H1 (cell line): Measurements from ENCODE around the gene TMEM161B. TPM values are rescaled to one million over a fixed set of nuclear protein-coding genes. Genes with fewer than 3 reads are reported as not detected.

Experiments used
- CTCF ChIA-PET: fragments of 300-600 bp; sonication (Branson Sonifier 250); formaldehyde crosslinking; loops from one replicate; lab custom pipeline; 2021; ENCODE audit not compliant: partially characterized antibody; lab: Charles Lee
- POLR2A ChIA-PET: fragments of 300-600 bp; sonication (Branson Sonifier 250); formaldehyde crosslinking; loops from one replicate; lab custom pipeline; 2021; ENCODE audit warnings: inconsistent platforms; ENCODE audit not compliant: partially characterized antibody; lab: Charles Lee
- DNase-seq, 2 experiments: peaks; one replicate each; pipeline versions ENCODE4 v3.0.0 to v3.0.0-alpha.2; 2010 to 2022; ENCODE audit warnings: low spot score in 2 of 2, low read depth in 1 of 2, mixed read lengths in 1 of 2
- FAIRE-seq: peaks from 2 replicates; lab custom pipeline; 2011; peaks lifted over from hg19 to GRCh38; lab: Jason Lieb, UNC
- H2AFZ ChIP-seq: 2 replicates; pipeline ENCODE4 v1.8.1; 2012; ENCODE audit warnings: low read length, inconsistent platforms
- H2AK5ac ChIP-seq: 2 replicates; pipeline ENCODE4 v1.6.1; 2013; ENCODE audit warnings: low read depth, low read length
- H2BK120ac ChIP-seq: replicated peaks from 2 replicates; pipeline ENCODE3; 2013; ENCODE audit warnings: low read depth, low read length, inconsistent platforms
- H2BK12ac ChIP-seq: 2 replicates; pipeline ENCODE4 v1.6.1; 2013; ENCODE audit warnings: low read depth, low read length
- H2BK15ac ChIP-seq: 2 replicates; pipeline ENCODE4 v1.6.1; 2013; ENCODE audit warnings: low read length
- H2BK20ac ChIP-seq: 2 replicates; pipeline ENCODE4 v1.6.1; 2013; ENCODE audit warnings: low read length
- H2BK5ac ChIP-seq: 2 replicates; pipeline ENCODE4 v1.6.1; 2013; ENCODE audit warnings: low read depth, low read length
- H3K14ac ChIP-seq: 2 replicates; pipeline ENCODE4 v1.6.1; 2013; ENCODE audit warnings: inconsistent platforms; ENCODE audit not compliant: insufficient read length
- H3K18ac ChIP-seq: 2 replicates; pipeline ENCODE4 v1.6.1; 2013; ENCODE audit warnings: low read length; ENCODE audit errors: extremely low read depth
- H3K23ac ChIP-seq: 2 replicates; pipeline ENCODE4 v1.6.1; 2013; ENCODE audit warnings: inconsistent platforms; ENCODE audit not compliant: insufficient read length
- H3K23me2 ChIP-seq: 2 replicates; pipeline ENCODE4 v1.6.1; 2013; ENCODE audit warnings: low read depth, low read length
- H3K27ac ChIP-seq: 2 replicates; pipeline ENCODE4 v1.6.1; 2011; ENCODE audit warnings: low read depth, low read length, inconsistent platforms
- H3K27me3 ChIP-seq, 4 experiments: replicated peaks in 1 of 4; 1 replicate in 1 of 4; 2 replicates in 3 of 4; pipeline versions ENCODE4 v1.6.1 to v1.8.1; 2011 to 2013; ENCODE audit warnings: low read length in 3 of 4, mild to moderate bottlenecking in 3 of 4, inconsistent platforms in 2 of 4, mixed read lengths in 2 of 4, moderate library complexity in 1 of 4; ENCODE audit not compliant: control insufficient read depth in 3 of 4, insufficient read depth in 3 of 4; ENCODE audit errors: extremely low read depth in 1 of 4
- H3K36me3 ChIP-seq, 4 experiments: 2 replicates each; pipeline versions ENCODE4 v1.6.1 to v1.8.1; 2011 to 2013; ENCODE audit warnings: mild to moderate bottlenecking in 4 of 4, low read length in 3 of 4, moderate library complexity in 2 of 4, control low read depth in 1 of 4, inconsistent platforms in 1 of 4; ENCODE audit not compliant: insufficient read depth in 4 of 4, control insufficient read depth in 2 of 4
- H3K4ac ChIP-seq: replicated peaks from 2 replicates; pipeline ENCODE3; 2013; ENCODE audit warnings: low read length, low read depth, mixed read lengths, inconsistent platforms; ENCODE audit not compliant: insufficient read length
- H3K4me1 ChIP-seq, 4 experiments: replicated peaks in 1 of 4; 1 replicate in 1 of 4; 2 replicates in 3 of 4; pipeline versions ENCODE4 v1.6.1 to v1.8.1; 2011 to 2013; ENCODE audit warnings: low read length in 3 of 4, inconsistent platforms in 2 of 4, mixed read lengths in 1 of 4; ENCODE audit not compliant: insufficient read depth in 4 of 4, control insufficient read depth in 3 of 4
- H3K4me2 ChIP-seq, 2 experiments: 2 replicates each; pipeline versions ENCODE4 v1.6.1 to v1.8.1; 2011 to 2013; ENCODE audit warnings: low read depth in 2 of 2, low read length in 2 of 2, control low read depth in 1 of 2, inconsistent platforms in 1 of 2, mild to moderate bottlenecking in 1 of 2; ENCODE audit not compliant: insufficient read depth in 1 of 2
- H3K4me3 ChIP-seq, 4 experiments: fragments of 200-600, 300-600 bp in 1 of 4; sonication (generic), shearing (Covaris generic), sonication (Bioruptor Twin) in 1 of 4; 2 replicates each; pipeline versions ENCODE4 v1.5.1 to v1.8.1; 2011 to 2016; ENCODE audit warnings: low read length in 4 of 4, low read depth in 3 of 4, control low read depth in 2 of 4, inconsistent platforms in 2 of 4, mild to moderate bottlenecking in 2 of 4, mixed read lengths in 1 of 4, moderate library complexity in 1 of 4; ENCODE audit not compliant: insufficient read depth in 2 of 4; ENCODE audit errors: extremely low read depth in 1 of 4
- H3K56ac ChIP-seq: replicated peaks from 2 replicates; pipeline ENCODE3; 2013; ENCODE audit warnings: low read depth, mild to moderate bottlenecking, mixed read lengths, low read length, inconsistent platforms; ENCODE audit not compliant: insufficient read length
- H3K79me1 ChIP-seq: 2 replicates; pipeline ENCODE4 v1.6.1; 2013; ENCODE audit warnings: low read depth, low read length, control low read depth
- H3K79me2 ChIP-seq, 2 experiments: 2 replicates each; pipeline versions ENCODE4 v1.6.1 to v1.8.1; 2012 to 2013; ENCODE audit warnings: low read length in 2 of 2, mild to moderate bottlenecking in 2 of 2, inconsistent platforms in 1 of 2; ENCODE audit not compliant: insufficient read depth in 2 of 2, control insufficient read depth in 1 of 2
- H3K9ac ChIP-seq, 4 experiments: replicated peaks in 1 of 4; 1 replicate in 1 of 4; 2 replicates in 3 of 4; pipeline versions ENCODE4 v1.6.1 to v1.8.1; 2011 to 2013; ENCODE audit warnings: low read depth in 3 of 4, low read length in 3 of 4, control low read depth in 2 of 4, mild to moderate bottlenecking in 2 of 4, moderate library complexity in 2 of 4, inconsistent platforms in 1 of 4; ENCODE audit errors: extremely low read depth in 1 of 4
- H3K9me3 ChIP-seq, 2 experiments: 2 replicates each; pipeline versions ENCODE4 v1.6.1 to v1.8.1; 2012 to 2013; ENCODE audit warnings: mild to moderate bottlenecking in 2 of 2, moderate library complexity in 2 of 2, control low read depth in 1 of 2, inconsistent platforms in 1 of 2, low read depth in 1 of 2, low read length in 1 of 2, mixed read lengths in 1 of 2; ENCODE audit not compliant: insufficient read depth in 2 of 2
- H4K20me1 ChIP-seq, 2 experiments: replicated peaks in 1 of 2; 2 replicates each; pipeline versions ENCODE3 to v1.8.1; 2011 to 2013; ENCODE audit warnings: inconsistent platforms in 2 of 2, low read length in 2 of 2, mild to moderate bottlenecking in 1 of 2; ENCODE audit not compliant: insufficient read depth in 2 of 2, control insufficient read depth in 1 of 2
- H4K5ac ChIP-seq: 2 replicates; pipeline ENCODE4 v1.6.1; 2013; ENCODE audit warnings: low read length, low read depth, mixed read lengths, inconsistent platforms; ENCODE audit not compliant: insufficient read length
- H4K8ac ChIP-seq: 2 replicates; pipeline ENCODE4 v1.8.0; 2013; ENCODE audit warnings: mild to moderate bottlenecking, moderate library complexity, low read length, inconsistent platforms; ENCODE audit not compliant: insufficient read depth; ENCODE audit errors: extremely low read depth
- H4K91ac ChIP-seq: replicated peaks from 2 replicates; pipeline ENCODE3; 2013; ENCODE audit warnings: low read length, mixed read lengths, inconsistent platforms; ENCODE audit not compliant: insufficient read length
- ASH2L ChIP-seq: fragments of 200-600, 300-600 bp; sonication (generic); IDR thresholded peaks from one replicate; pipeline ENCODE4 v1.7.1; 2017; ENCODE audit warnings: low read length
- BRCA1 ChIP-seq: IDR thresholded peaks from 2 replicates; pipeline ENCODE4 v1.6.1; 2012; ENCODE audit warnings: low read depth, low read length, improper control_type of control experiment
- CTBP2 ChIP-seq: IDR thresholded peaks from 2 replicates; pipeline ENCODE4 v1.7.0; 2011; ENCODE audit warnings: borderline replicate concordance, mild to moderate bottlenecking, moderate library complexity, mixed read lengths, low read length; ENCODE audit not compliant: insufficient read depth, insufficient read length
- HDAC2 ChIP-seq, 2 experiments: fragments of 300-600 bp in 1 of 2; sonication (generic) in 1 of 2; IDR thresholded peaks; 2 replicates each; pipeline ENCODE4 v1.6.1; 2011 to 2012; ENCODE audit warnings: low read depth in 2 of 2, low read length in 2 of 2, mild to moderate bottlenecking in 2 of 2, moderate library complexity in 2 of 2, borderline replicate concordance in 1 of 2, inconsistent platforms in 1 of 2
- KDM1A ChIP-seq: fragments of 200-600, 300-600 bp; sonication (generic); IDR thresholded peaks from 2 replicates; pipeline ENCODE4 v1.7.1; 2016; ENCODE audit warnings: mild to moderate bottlenecking, low read length, borderline replicate concordance
- KDM5A ChIP-seq: fragments of 200-600 bp; IDR thresholded peaks from 2 replicates; pipeline ENCODE4 v1.7.1; 2012; ENCODE audit warnings: mild to moderate bottlenecking, low read length, inconsistent platforms, mixed read lengths
- POLR2A ChIP-seq, 2 experiments: IDR thresholded peaks; 1 replicate in 1 of 2; 2 replicates in 1 of 2; pipeline ENCODE4 v1.6.1; 2011; ENCODE audit warnings: low read depth in 2 of 2, low read length in 2 of 2, mild to moderate bottlenecking in 2 of 2; ENCODE audit errors: control extremely low read depth in 1 of 2
- POLR2AphosphoS5 ChIP-seq: IDR thresholded peaks from 2 replicates; pipeline ENCODE4 v1.6.1; 2011; ENCODE audit warnings: low read depth, low read length
- RBBP5 ChIP-seq: IDR thresholded peaks from 2 replicates; pipeline ENCODE4 v1.7.1; 2012; ENCODE audit warnings: low read depth, mild to moderate bottlenecking, inconsistent platforms, low read length, moderate library complexity, borderline replicate concordance
- RNF2 ChIP-seq: fragments of 200-900, 300-1000 bp; sonication (generic); IDR thresholded peaks from 2 replicates; pipeline ENCODE4 v1.7.1; 2016; ENCODE audit warnings: borderline replicate concordance, low read depth, mild to moderate bottlenecking, antibody characterized with exemption, low read length; ENCODE audit not compliant: poor library complexity, severe bottlenecking; ENCODE audit errors: missing control alignments
- SIX5 ChIP-seq: IDR thresholded peaks from 2 replicates; pipeline ENCODE4 v1.6.1; 2011; ENCODE audit warnings: mild to moderate bottlenecking, low read depth, low read length
- SRF ChIP-seq: IDR thresholded peaks from 2 replicates; pipeline ENCODE4 v1.6.1; 2011; ENCODE audit warnings: mild to moderate bottlenecking, low read depth, low read length, moderate library complexity
- TAF7 ChIP-seq: optimal IDR thresholded peaks from 2 replicates; pipeline ENCODE3; 2011; ENCODE audit warnings: low read depth, mild to moderate bottlenecking, inconsistent platforms, low read length, moderate library complexity, borderline replicate concordance
- ZNF274 ChIP-seq: IDR thresholded peaks from 2 replicates; pipeline ENCODE4 v1.7.0; 2012; ENCODE audit warnings: low read length, borderline replicate concordance; ENCODE audit errors: extremely low read depth
- WGBS, 2 experiments: shearing (Covaris generic) in 1 of 2; methylation state at CpG; one replicate each; pipeline versions ENCODE4 v1.1.6 to v1.1.7; 2013 to 2015; ENCODE audit warnings: low lambda C conversion rate in 2 of 2, mixed read lengths in 2 of 2, inconsistent platforms in 1 of 2, low coverage in 1 of 2, missing lambda C conversion rate in 1 of 2; ENCODE audit not compliant: insufficient replicate concordance in 2 of 2, insufficient coverage in 1 of 2, insufficient read length in 1 of 2; ENCODE audit errors: extremely low coverage in 1 of 2, missing lambda C conversion rate in 1 of 2; 5-methylcytosine and 5-hydroxymethylcytosine counted together
- polyA plus RNA-seq, 7 experiments: library from polyadenylated mRNA; depleted of rRNA in 3 of 7; stranded (reverse) in 5 of 7; unstranded in 2 of 7; fragments of >200 nt in 5 of 7; fragments of 200-250 nt in 2 of 7; gene quantifications; 1 replicate in 5 of 7; 2 replicates in 1 of 7; 4 replicates in 1 of 7; pipeline versions ENCODE4 v1.2.1 to v1.2.3, GENCODE V29; 2011 to 2013; ENCODE audit warnings: missing spikeins in 2 of 7, mixed read lengths in 2 of 7
- total RNA-seq: library from RNA; stranded (reverse); fragmentation: NEBNext Ultra II Directional; extraction: Animal tissue kit (Norgen Biotek cat#: 25700); gene quantifications from 2 replicates; pipeline ENCODE4 v1.2.1, GENCODE V29; 2021

TMEM161B gene
- total and polyA plus RNA-seq, 2 of the 8 experiments (the other 6 are each of a cell fraction or from before 2014, with no cell fraction given), result 7.4 to 13.8 TPM

DNA sequence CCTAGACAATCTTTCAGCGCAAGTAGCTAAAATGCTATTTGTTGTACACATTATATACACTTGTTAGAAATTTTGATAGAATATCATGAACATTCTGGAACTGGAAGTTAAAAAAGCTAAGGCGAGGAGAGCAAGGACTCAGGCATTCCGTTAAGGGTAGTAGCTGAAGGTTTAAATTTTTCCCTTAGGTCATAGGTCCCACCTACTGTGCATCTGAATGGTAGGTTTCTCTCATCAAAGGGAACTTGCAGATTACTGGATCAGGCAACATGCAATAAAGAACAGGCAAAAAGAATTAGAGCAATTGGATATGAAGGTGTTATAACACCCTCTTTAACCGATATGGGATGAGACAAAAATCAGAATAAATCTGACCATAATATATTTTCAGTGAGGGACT is 32.8 kb downstream of the TMEM161B start:
- Histone ChIP-seq H3K4me2 (no peak overlapping the region; a peak in 1 of 4 replicates), H2BK15ac (no peak overlapping the region), H3K4me1 (peaks cover 0 to 10% (median 6%) of the 10 kb centered on the region in 4 experiments; a peak in 5 of 7 replicates), H2BK120ac (no peak overlapping the region), H3K27me3 (no peaks in the 10 kb centered on the region), H3K27ac (no peak overlapping the region), H3K56ac (no peak overlapping the region), H3K23ac (no peak overlapping the region), H2BK12ac (no peak overlapping the region), H4K5ac (no peak overlapping the region), H3K79me1 (no peaks in the 10 kb centered on the region), H3K36me3 (peaks cover 0 to 5% (median 0%) of the 10 kb centered on the region in 4 experiments; a peak in 1 of 8 replicates), H2BK5ac (no peak overlapping the region), H3K4me3 (peak overlapping the region in 1 of 4 experiments; percentile 17; a peak in 1 of 8 replicates), H4K8ac (no peak overlapping the region), H2BK20ac (no peak overlapping the region), H3K79me2 (peaks cover 0 to 11% of the 10 kb centered on the region in 2 experiments; a peak in 2 of 4 replicates), H3K14ac (no peak overlapping the region), H3K4ac (no peak overlapping the region), H2AFZ (no peak overlapping the region), H4K20me1 (peaks cover 0 to 3% of the 10 kb centered on the region in 2 experiments), H3K9me3 (no peaks in the 10 kb centered on the region), H3K9ac (no peak overlapping the region), H3K18ac (no peak overlapping the region), H3K23me2 (no peaks in the 10 kb centered on the region), H2AK5ac (no peak overlapping the region), H4K91ac (no peak overlapping the region)
- WGBS, 2 experiments, result 62% methylated on average over 4 of the region's 4 CpGs; no CpG with 5 or more reads in 1 of the 2 experiments
- DNase-seq, result no peak
- ChIA-PET POLR2A (interaction anchor here (1.0 to 1.2 kb wide), 2 partner anchors 26 to 154 kb away, joined by 3 to 4 read pairs; no protein-coding TSS in a partner anchor), CTCF (interaction anchor here (0.7 to 2.4 kb wide), 7 partner anchors 9 to 455 kb away, joined by 3 to 8 read pairs (median 3); no protein-coding TSS in a partner anchor)
- peak; percentile 80 for FAIRE-seq
- TF ChIP-seq CTBP2 (no peak), POLR2A (IDR thresholded peaks at IDR 0.05; ENCODE audit: control extremely low read depth in 1 of 2, low read depth in 2 of 2, low read length in 2 of 2) (no peak), ZNF274 (no peak), RBBP5 (no peak), KDM1A (no peak), TAF7 (no peak), KDM5A (no peak), RNF2 (no peak), ASH2L (no peak), POLR2AphosphoS5 (no peak), SIX5 (no peak), HDAC2 (IDR thresholded peaks at IDR 0.05; ENCODE audit: borderline replicate concordance in 1 of 2, low read depth in 2 of 2, low read length in 2 of 2) (no peak), SRF (no peak), BRCA1 (no peak)
